Stimulated activated CD4-positive, alpha-beta T cell treated with anti-CD3 and anti-CD28 coated beads, TNF-alpha, amount 100 ng/mL, for 4 hours (primary cell): ENCODE measurements around the gene OAF.

Source experiments
- DNase-seq, 3 experiments: peaks; one replicate each; pipeline ENCODE4 v3.0.0-alpha.2; 2020; ENCODE audit warnings: low read depth in 3 of 3

OAF gene

DNA sequence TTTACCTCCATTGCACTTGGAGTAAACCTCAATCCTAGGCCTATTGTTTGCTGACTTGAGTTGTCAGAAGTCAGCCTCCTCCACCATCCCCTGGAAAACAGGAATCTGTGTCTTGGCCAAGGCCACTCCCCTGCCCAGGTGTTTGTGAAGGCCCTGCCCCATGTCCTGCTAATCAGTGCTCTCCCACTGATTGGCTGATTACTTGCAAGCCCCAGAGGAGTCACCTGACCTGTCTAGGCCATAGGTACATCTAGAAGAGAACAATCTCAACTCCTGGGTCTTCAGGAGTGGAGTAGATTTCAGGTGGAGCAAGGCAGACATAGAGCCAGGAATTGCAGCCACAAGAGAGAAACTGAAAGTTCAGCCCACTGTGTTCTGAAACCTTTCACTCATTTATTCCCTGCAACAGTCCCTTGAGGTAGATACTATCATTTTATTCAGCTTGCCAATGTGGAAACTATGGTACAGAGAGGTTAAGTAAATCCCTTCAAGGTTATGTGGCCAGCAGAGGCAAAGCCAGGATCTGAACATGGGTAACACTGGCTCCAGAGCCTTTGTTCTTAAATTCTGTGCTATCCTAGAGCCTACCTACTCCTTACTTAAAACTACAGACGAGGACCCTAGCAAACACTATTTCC is 10.4 kb downstream of the OAF start:
- no peak for DNase-seq

DNA sequence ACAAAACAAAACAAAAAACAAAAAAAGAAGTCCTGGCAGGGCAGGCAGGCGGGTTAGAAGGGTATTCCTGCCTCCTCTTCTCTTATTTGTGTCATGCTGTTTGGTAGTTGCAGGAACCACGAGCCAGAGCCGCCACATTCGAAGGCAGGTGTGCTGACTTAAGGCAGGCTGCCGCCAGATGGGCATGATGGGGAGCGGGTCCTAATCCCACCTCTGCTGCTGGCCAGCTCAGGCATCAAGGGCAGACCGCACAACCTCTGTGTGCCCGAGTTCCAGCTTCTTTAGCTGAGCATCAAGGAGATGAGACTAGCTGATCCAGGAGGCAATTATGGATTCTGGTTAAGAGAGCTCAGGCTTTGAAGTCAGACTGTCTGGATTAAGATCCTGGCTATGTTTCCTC is 12.1 kb downstream of the OAF start:
- no peak for DNase-seq

DNA sequence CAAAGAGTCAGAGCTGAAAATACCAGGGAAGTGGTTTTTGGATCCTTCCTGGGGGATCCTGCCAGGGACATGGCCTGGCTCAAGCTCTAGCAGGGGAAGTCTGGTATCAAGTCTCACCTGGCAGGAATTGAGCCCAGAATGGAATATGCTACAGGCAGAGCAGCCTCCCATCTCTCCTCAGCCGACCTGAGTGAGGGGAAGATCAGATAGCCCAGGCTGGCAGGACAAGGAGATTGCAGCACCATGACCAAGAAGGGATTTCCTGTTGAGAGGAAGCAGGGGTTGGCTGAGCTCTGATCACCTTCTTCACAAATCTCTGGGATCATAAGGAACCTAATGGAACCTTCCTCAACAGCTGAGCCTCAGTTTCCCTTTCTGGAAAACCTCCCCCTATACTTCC is 13.0 kb downstream of the OAF start:
- DNase-seq, result no peak

DNA sequence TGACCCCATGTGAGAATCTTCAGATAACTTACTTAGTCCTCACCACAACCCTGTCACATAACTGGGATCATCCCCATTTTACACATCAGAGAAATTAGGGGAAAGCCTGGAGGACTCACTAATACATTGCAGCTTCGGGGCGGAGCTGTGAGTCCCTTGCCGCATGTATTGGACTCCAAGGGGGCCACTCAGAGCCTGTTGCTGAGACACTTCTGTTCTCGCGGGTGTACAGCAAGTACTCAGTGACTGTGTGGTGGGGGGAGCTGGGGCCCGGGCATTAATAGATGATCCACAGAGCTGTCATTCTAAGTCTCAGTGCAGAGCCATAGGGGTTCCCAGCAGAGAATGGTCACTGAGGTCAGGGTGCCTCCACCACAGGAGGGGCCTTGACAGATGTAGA is 13.5 kb downstream of the OAF start:
- DNase-seq, result no peak

DNA sequence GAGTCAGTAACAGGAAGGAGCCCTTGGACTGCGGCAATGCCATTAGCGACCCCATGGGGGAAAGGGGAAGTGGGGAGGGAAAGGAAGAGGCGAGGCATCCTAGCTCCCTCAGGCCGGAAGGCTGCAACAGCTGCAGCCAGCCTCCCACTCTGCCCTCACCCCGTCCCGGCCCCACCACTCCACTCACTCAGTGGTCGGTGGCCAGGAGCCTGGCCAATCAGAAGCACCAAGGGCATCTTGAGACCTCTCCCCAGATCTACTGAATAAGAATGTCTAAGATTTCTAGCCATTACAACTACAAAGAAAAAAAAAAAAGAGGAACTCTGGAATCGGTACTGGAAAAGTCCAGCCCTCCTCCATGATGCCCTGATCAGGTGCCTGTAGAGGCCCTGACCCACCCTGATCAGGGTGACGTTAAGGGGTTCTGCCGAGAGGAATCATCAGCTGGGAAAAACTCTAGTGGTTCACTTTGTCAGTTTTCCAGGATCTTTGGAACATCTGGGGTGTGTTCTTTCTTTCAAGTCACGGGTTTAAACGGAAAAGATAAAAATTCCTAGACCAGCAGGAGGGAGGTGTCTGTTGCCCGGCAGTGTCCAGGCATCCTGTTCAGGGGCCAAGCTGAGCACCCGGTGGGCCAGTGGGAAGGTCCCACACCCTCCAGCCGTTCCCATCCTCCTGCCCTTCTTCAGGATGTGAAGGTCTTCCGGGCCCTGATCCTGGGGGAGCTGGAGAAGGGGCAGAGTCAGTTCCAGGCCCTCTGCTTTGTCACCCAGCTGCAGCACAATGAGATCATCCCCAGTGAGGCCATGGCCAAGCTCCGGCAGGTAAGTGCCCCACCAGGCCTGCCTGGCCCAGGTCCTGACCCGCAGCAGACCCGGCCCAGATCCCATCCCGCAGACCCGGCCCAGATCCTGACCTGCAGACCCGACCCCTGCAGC is 14.4 kb downstream of the OAF start:
- DNase-seq, result no peak

DNA sequence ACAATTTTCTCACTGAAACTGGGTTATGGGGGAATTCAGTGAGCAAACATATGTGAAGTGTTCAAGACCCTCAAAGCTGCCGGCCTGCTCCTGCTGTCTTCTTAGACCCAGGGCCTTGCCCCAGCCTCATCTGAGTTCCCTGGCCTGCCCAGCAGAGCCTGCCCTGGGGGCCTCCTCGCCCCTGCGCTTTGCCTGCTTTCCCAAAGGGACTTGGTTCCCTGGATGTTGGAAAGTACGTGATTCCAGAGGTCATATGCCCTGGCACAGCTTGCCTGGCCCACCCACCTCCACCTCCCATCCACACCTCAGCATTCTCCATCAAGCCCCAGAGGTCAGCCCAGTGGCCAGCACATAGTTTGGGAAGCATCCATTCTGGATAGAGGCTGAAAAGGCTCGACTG is 15.4 kb downstream of the OAF start:
- DNase-seq, result no peak

DNA sequence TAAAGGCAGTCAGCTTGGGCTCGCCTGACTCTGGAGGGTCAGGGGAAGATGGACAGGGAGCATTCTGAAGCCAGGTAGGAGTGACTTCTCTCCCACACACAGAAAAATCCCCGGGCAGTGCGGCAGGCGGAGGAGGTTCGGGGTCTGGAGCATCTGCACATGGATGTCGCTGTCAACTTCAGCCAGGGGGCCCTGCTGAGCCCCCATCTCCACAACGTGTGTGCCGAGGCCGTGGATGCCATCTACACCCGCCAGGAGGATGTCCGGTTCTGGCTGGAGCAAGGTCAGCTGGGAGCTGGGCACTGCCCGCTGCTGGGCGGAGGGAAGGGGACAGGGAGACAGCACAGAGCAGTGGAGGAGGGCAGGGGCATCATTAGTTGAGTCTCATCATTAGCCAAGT is 15.9 kb downstream of the OAF start:
- DNase-seq, result no peak

DNA sequence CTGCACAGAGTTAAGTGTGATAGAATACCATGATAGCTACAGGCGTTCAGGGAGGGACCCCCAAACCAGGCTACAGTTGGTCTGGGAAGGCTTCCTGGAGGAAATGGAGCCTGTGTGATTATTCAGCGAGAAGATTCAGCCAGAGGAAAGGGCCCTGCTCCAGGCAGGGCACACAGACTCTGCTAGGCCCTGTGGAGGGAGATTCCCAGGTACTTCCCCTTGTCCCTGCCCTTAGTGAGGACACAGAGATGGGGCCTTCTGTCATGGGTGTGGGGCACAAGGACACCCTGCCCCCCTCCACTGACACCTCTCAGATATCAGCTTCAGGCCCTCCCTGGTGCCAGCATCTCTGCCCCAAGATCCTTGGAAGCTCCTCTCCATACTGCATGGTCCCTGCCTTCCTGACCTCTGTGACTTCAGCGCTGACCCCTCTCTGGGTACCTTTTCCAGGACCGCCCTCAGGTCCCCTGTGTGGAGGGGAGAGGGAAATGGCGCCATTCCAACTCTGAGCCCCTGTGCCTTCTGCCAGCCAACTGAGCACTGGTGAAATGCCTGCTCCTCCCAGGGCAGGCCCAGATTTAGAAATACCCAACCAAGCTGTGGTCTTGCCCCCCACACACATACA is 16.5 kb downstream of the OAF start:
- no peak for DNase-seq

DNA sequence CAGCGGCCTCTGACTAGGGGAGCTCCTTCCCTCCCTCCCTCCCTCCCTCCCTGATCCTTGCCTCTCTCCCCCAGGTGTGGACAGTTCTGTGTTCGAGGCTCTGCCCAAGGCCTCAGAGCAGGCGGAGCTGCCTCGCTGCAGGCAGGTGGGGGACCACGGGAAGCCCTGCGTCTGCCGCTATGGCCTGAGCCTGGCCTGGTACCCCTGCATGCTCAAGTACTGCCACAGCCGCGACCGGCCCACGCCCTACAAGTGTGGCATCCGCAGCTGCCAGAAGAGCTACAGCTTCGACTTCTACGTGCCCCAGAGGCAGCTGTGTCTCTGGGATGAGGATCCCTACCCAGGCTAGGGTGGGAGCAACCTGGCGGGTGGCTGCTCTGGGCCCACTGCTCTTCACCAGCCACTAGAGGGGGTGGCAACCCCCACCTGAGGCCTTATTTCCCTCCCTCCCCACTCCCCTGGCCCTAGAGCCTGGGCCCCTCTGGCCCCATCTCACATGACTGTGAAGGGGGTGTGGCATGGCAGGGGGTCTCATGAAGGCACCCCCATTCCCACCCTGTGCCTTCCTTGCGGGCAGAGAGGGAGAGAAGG is 18.1 kb downstream of the OAF start:
- DNase-seq, result no peak

DNA sequence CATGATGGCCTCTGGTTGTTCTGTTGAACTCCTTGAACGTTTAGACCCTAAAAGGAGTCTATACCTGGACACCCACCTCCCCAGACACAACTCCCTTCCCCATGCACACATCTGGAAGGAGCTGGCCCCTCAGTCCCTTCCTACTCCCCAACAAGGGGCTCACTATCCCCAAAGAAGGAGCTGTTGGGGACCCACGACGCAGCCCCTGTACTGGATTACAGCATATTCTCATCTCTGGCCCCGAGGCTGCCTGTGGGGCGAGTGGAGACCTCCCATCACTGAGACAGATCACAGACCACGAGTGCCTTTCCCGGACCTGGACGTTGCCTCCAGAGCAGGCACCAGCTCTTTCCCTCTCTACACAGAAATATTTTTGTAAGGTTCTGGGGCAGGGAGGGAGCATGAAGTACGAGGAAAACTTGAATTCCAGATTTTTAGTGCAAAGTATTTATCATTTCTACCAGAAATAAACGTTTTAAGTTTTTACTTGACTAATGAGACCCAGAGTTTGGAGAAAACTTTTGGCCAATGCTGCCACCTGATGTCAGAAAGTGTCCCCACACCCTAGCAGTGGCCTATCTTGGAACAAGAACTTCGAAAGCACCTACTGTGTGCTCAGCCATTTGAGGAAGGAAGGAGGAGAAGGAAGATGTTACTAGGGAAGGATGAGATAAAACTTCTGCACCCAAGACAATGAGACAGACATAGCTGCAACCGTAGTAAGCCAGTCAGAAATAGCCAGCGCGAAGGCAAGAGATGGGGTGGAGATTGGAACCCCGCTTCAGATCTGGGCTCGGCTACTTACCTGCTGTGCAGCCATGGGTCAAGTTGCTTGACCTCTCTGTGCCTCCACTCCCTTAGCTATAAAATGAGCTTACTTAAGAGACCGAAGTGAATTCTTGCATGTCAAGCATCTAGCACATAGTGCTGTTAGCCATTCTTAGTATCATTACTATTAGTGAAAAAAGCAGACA is 18.9 kb downstream of the OAF start:
- no peak for DNase-seq

DNA sequence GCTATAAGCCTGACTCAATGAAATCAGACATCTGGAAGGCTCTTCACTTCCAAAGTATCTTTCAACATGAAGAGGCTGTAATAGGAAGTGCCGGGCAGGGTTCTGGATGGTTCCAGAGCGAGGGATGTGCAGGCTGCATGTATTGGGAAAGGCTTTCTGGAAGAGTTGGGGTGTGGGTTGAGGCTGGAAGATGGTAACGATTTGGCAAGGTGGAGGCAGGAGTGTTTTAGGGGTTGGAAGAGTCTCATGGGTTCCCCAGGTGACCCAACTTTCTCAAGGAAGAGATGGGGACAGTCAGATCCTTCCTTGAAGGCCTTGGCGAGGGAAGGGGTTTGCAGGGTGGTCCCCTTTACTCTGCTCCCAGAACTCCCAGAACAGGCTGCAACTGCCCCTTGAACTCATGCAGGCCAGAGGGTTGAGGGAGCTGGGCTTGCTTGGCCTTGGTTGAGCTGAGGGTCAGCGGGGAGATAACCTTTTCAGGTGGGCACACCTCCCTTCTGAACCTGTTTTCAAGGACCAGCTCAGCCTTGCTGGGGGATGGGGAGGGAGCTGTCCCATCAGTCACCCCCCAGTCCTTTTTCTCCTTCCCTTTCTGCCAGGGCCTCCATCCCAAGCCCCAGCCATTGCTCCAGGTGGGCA is 19.7 kb downstream of the OAF start:
- no peak for DNase-seq

DNA sequence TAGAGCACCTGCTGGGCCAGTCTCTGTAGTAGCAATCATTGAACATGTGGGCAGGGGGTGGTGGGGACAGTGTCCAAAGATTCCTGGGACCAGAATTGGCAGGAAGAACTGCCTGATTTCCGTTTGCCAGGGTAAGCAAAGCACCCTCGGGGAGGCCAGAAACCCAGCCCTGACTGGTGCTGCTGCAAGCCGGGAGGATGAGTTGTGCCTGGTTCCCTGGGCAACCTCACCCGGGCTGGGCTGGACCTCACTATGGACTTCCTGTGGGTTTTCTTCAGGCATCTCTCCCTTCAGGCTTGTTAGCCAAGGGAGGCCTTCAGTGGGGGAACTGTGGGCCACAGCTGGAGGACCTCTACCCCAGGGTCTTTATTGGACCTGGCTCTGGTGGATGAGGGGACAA is 21.1 kb downstream of the OAF start:
- no peak for DNase-seq

DNA sequence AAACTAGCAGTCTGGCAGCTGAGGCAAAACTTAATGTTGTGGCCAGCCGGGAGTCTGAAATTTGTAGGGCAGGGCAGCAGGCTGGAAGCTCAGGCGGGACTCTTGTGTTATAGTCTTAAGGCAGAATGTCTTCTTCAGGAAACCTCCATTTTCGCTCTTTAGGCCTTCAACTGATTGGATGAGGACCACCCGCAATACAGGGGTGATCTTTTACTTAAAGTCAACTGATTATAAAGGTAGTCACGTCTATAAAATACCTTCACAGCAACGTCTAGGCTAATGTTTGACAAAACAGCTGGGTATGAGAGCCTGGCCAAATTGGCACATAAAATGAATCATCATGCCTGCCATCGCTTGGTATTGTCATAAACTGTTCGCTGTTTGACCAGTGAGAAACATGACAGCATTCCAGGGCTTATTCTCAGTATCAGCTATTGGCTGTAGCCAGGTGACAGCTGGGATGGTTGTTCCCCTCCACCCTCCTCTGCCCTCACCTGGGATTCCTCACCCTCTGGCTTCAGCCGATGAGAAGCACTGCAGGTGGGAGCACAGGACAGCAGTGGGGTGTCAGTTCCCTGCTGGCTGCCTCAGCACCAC is 22.5 kb downstream of the OAF start:
- no peak for DNase-seq

DNA sequence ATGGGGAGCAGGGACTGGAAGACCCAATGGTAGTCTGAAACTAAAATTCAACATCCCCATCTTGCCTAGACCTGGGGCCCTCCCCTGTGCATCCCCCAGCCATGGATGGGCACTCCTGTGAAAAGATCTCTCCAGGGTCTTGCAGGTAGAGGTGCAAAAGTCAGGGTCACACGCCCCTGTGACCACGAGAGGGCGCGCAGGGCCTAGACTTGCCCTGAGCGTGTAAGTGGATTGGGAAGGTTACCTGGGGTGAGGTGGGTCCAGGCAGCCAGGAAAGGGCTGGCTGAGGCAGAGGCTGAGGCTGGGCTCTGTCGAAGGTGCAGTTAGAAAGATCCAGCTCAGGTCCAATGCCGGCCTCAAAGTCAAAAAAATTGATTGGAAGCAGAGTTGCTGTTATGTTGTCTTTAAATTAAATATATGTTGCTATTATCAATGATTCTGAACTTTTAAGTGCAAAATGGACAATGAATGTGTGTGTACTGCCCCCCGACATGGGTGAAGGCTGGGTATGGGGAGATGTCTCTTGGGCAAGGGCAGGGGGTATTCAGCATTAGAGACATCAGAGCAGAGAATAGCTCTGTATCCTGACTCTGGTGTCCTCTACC is 24.3 kb downstream of the OAF start:
- peak; percentile 7 to 36 (median 35) for DNase-seq

DNA sequence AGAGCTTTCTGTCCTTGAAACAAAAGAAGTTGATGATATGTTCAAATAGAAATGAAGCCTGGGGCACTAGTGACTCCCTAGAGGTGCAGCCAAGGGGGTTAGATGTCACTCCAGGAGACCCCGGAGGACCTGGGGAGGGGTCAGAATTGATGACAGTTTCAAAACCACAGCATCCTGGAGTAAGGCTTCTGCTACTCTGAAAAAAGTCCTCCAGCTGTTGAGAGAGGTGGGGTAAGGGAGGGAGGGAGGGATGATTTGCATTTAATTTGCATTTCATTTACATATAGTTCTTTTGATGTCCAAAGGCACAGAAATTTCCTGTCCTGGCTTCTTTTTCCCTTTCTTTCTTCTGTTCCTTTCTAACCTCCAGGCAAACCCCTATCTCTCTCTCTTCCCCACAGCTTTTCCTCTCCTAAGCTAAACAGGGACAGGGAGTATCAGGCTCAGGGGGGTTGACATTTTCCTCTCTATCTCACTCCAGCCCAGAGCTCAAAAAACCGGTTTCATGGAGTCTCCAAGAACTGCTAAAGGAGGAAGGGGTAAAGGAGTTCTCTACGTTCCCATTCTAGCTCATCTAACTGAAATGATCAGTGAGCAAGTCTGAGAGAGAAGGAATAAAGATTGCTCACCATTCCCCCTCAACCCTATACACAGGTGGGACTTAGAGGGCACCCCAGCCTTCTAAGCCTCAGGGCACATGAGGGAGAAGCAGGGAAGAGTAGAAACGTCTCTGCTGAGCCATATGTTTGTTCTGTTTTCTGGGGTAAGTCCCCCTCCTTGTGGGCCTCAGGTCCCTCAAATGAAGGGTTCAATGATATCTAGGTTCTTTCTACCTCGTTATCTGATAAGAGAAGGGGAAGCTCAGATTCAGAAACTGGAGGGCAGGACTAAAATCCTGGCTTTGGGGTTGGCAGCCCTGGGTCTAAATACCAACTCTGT is 25.6 kb downstream of the OAF start:
- DNase-seq, result no peak

DNA sequence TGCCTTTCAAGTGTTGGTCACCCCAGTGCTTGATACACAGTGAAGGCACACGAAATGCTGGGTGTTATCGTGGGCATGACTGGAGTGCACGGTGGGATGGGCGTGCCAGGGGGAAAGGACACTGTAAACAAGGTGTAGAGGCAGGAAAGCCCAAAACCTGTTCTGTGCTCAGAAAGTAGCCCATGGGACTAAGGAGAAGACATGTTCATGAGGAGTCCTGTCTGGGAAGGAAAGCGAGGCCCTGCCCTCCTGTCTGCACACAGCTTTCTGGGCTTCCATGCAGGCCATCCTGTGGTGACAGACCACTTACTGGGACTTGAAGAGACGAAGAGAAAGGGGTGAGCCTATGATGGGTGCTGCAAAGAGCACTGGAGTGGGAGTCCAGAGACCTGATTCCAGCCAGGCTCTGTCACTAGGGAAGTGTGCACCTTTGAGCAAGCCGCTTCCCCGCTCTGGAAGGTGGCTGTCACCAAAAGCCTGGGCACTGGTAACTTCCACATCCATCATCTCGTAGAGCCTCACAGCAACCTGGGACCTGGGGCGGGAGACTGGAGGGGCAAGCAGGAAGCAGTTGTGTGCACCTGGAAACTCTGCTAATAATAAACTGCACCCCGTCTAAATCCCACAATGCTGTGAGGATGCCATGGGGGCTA is 28.3 kb downstream of the OAF start:
- DNase-seq, result no peak

DNA sequence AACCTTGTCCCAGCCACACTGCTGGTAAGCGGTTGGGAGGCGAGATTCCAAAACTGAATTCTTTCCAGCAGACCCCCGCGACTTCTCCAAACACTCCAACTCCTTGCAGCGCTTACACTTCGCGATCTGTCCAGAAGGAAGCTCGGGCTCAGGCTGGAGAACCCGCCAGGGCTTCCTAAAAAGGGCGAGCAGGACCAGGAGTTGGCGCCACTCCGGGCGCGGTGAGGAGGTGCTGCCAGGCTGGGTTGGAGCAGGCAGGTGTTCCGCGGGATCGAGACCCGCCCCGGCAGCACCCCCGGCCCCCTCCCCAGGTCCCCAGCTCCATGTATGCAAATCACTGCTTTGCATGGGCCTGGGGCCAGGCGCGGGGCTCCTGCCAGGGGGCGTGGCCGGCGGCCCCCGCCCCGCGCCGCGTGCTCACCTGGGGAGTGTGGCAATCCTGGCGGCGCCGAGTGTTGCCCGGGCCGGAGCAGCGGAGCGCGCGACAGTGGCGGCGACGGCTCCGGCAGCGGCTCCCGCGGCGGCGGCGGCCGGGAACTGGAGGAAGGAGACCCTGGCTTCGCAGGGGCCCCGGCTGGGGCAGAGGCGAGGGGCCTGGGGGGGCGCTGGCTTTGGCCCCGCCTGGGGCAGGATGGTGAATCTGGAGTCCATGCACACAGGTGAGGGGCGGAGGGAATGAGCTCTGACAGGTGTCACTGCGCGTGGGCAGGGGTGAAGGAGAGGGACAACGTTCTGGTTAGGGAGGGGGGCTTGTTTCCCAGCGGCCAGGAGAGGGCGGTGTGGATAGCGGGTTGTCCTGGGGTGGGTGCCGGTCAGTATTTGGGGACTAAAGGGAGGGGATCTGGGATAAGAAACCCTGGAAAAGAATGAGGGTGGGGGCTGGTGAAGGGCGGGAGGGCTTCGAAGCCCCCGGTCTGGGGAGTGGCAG is 29.1 kb downstream of the OAF start, which contains the start of gene POU2F3:
Gene POU2F3 (plus strand): TSS at position 428 of the 928 bp plus-strand sequence. CDS start 204 bp downstream, at position 632.
- DNase-seq, result no peak
